Measurements from ENCODE around the gene MECP2.
"Not testable (repeated sequence)": the region's sequence is repeated elsewhere in the genome, so short reads cannot be mapped to it uniquely, and the experiment has no call there.

The MECP2 gene

DNA sequence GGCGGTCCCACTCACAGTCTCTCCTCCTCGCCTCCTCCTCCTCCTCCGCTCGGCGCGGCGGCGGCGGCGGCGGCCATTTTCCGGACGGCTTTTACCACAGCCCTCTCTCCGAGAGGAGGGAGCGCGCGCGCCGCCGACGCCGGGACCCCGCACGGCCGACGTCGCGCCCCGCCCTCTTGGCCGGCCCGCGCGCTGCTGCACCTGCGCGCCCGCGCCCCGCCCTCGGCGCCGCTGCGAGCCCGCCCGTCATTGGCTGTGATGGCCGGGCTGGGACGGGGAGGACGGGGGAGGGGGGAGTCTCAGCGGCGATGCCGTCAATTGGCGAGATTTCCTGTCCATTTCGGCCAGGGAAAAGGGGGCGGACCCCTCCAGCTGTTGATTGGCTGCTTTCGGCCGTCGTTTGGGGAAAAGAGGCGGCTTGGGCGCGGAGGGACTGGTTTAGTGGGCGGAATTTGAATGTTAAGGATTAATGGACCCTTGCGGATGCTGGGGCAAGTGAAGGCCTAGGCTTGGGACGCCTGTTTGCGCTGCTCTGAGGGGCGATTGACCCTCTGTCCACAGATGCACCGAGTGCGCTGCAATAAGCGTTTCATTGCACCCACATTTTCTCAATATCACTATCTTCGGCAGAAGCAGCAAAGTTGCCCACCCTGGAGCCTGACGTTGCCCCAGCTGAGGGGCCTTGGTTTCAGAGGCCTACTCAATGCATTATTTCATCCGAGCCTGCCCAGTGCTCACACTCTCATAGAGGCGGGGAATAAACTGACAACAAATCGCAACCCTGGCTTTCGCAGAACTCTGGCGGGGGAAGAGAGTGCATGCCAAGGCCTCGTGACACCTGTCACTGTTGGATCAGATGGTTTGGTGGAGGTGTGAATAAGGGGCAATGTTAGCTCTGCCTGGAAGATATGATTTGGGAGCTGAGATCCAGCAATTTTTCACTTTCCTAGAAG, at the start of gene MECP2:
TSS of gene MECP2 (minus strand) at position 129 of the 953 bp plus-strand sequence.
- DNase-seq (ENCODE audit: low read depth), result peak; percentile 81

DNA sequence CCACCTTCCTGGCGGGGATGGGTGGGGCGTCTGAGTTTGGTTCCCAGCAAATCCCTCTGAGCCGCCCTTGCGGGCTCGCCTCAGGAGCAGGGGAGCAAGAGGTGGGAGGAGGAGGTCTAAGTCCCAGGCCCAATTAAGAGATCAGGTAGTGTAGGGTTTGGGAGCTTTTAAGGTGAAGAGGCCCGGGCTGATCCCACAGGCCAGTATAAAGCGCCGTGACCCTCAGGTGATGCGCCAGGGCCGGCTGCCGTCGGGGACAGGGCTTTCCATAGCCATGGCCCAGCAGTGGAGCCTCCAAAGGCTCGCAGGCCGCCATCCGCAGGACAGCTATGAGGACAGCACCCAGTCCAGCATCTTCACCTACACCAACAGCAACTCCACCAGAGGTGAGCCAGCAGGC, 46.5 kb upstream of the MECP2 start, which contains the start of gene OPN1LW:
TSS of gene OPN1LW (plus strand) at position 234 of the 400 bp plus-strand sequence. CDS start at position 275, 41 bp downstream.
- not testable (repeated sequence) for DNase-seq (ENCODE audit: low read depth)

DNA sequence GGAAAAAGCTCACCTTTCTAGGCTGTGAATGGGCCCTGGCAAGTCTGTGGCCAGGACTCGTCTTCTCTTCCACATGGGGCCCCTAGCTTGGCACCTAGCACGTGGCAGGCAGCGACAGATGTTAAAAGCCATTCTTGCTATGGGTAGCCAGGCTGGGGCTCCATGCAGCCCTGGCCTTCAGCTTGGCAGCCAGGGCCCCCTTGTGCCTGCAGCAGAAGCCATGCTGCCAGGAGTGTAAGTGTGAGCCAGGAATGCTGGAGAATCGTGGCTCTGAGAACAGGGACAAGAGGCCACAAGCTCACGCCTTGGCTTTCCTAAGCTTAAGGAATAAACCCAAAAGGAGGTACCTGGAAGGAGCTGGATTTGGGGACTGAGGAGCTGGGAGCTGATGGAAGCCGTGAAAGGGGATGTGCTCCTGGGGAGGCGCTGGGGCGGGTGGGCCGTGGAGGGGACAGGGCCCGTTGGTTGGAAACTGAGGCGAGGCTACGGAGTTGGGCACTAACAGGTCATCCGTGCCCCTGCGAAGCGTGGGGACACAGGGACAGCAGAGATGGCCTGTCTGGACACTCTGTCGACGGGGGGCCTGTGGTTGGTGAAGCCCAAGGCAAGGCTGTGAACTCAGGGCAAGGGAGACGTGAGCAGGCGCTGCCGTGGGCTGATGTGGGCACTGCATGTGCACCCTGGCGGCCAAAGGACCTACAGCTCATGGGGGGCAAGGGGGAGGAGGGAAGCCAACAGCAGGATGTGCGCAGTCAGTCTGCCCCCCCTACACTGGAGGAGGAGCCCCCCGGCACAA, 45.6 kb upstream of the MECP2 start:
- no peak for DNase-seq (ENCODE audit: low read depth)

DNA sequence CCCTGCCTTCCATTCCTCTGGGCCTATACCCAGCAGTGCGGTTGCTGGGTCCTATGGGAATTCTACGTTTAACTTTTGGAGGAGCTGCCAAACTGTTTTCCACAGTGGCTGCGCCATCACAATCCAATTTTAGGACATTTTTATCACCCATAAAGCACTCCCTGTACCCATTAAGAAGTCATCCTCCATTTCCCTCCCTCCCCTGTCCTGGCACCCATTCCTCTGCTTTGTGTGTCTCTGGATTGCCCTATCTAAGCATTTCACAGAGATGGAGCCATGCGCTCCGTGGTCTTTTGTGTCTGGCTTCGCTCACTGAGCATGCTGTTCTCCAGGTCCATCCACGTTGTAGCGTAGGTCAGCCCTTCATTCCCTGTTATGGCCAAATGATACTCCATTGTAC, 44.9 kb upstream of the MECP2 start:
- DNase-seq (ENCODE audit: low read depth), result no peak

DNA sequence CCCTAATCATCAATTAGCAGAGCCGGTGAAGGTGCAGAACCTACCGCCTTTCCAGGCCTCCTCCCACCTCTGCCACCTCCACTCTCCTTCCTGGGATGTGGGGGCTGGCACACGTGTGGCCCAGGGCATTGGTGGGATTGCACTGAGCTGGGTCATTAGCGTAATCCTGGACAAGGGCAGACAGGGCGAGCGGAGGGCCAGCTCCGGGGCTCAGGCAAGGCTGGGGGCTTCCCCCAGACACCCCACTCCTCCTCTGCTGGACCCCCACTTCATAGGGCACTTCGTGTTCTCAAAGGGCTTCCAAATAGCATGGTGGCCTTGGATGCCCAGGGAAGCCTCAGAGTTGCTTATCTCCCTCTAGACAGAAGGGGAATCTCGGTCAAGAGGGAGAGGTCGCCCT, 43.2 kb upstream of the MECP2 start:
- DNase-seq (ENCODE audit: low read depth), result no peak

DNA sequence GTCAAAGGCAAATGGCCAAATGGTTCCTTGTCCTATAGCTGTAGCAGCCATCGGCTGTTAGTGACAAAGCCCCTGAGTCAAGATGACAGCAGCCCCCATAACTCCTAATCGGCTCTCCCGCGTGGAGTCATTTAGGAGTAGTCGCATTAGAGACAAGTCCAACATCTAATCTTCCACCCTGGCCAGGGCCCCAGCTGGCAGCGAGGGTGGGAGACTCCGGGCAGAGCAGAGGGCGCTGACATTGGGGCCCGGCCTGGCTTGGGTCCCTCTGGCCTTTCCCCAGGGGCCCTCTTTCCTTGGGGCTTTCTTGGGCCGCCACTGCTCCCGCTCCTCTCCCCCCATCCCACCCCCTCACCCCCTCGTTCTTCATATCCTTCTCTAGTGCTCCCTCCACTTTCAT, 42.7 kb upstream of the MECP2 start:
- no peak for DNase-seq (ENCODE audit: low read depth)

DNA sequence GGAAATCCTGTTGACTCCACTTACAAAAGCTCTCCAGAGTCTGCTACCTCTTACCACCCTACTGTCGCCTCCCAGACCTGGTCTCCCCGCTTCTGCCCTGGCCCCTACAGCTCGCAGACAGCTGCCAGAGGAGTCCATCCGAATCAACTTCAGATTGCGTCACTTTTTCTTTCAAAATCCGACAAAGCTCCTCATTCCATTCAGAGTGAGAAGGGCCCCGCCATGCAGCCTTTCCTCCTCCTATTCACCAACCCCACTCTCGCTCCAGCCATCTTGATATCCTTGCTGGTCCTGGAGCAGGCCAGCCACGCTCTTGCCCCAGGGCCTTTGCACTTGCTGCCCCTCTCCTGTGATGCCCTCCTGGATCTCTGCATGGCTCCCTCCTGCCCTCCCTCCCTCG, 41.3 kb upstream of the MECP2 start:
- DNase-seq (ENCODE audit: low read depth), result no peak

DNA sequence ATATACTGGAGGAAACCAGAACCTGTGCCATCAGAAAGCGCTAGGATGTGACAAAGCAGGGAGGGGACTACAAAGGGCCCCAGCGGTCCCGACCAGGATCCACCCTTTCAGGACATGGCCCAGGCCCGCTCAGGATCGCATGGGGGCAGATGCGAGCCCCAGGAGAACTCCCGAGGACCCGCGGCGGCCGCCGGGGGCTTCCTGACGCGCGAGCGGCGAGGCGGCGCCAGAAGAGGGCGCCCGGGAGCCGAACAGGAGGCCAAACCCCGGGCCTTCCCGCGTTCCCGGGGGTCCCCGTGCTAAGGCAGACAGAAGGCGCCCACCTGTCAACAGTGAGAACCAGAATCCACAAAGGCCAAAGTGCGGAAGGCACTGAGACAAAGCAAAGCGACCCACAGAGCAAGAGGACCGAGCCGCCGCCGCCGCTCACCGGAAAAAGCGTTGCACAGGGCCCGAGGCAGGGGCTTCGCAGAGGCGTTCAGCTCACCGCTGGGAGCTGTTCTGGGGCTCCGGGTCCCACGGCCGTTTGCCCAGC, 39.2 kb upstream of the MECP2 start:
- DNase-seq (ENCODE audit: low read depth), result peak; percentile 51

DNA sequence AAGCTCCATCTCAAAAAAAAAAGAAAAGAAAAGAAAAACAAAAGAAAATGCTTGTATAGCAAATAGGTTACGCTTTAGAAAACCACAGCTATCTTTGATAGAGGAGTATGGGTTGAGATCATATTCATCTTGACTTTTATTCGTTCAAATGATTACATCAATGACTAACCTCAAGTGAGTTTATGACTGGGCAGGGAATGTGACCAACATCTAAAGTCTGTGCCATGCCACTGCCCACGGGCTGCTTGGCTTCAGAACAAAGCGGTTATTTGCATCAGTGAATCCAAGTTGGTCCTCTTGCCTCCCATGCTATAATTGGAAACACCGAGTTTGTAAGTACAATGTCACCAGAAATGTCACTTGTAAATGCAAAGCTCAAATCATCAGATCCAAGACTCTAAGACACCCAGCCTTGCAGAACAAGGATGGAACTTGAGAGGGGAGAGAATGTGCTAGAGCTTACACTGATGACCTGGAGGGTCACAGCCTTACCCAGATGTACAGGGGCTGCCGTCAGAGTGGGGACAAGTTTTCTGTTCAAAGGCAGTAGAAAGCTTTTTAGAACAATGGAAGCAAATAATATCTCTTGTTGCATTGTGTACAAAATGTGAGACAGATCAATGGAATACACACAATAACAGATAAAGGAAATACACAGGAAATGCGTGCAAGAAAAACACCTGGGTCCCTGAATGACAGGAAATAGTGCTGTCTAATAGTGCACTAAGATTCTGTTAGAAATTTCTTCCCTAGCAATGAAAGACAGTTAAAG, 38.1 kb upstream of the MECP2 start:
- no peak for DNase-seq (ENCODE audit: low read depth)

DNA sequence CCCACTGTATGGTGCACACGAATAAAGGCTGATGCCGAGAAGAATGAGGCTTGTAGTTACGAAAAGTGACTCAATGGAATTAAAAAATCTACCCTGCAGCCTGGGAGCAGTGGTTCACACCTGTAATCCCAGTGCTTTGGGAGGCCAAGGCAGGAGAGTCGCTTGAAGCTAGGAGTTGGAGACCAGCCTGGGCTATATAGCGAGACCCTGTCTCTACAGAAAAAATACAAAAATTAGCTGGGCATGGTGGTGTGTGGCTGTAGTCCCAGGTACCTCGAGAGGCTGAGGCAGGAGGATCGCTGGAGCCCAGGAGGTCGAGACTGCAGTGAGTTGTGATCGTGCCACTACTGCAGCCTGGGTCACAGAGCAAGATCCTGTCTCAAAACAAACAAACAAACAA, 34.8 kb upstream of the MECP2 start:
- no peak for DNase-seq (ENCODE audit: low read depth)

DNA sequence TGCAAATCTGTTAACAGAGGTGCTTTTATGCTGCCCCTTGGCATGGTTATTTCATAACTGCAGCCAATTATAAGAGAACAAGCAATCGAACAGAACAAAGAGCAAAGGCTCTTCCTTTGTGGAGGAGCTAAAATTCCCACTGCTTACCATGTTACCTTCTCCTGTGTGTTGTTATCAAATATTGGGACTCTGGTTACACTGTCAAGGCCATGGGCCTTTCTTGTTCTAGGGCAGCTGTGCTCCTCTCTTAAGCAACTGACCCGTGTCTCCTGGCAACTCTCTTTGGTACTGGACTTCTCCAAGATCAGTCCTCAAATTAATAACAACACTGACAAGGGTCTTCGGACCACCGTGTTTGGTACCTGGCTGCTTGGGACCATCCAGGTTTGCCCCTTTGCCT, 34.4 kb upstream of the MECP2 start:
- no peak for DNase-seq (ENCODE audit: low read depth)

DNA sequence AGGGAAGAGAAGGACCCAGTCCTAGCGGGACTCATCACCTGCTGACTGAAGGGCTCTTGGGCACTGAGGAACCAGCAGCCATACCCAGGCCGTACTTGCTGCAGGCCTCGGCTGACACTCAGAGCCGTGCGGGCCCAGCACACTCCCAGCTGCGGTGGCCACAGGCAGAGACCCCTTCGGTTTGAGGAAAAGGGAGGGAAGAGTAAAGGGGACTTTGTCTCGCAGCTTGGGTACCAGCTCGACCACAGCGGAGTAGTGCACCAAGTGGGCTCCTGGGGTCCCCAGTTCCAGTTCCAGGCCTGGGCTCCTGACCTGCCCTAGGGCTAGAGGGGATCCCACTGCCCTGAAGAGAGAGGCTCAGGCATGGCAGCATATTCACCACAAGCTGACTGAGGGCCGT, 28.6 kb upstream of the MECP2 start:
- no peak for DNase-seq (ENCODE audit: low read depth)

DNA sequence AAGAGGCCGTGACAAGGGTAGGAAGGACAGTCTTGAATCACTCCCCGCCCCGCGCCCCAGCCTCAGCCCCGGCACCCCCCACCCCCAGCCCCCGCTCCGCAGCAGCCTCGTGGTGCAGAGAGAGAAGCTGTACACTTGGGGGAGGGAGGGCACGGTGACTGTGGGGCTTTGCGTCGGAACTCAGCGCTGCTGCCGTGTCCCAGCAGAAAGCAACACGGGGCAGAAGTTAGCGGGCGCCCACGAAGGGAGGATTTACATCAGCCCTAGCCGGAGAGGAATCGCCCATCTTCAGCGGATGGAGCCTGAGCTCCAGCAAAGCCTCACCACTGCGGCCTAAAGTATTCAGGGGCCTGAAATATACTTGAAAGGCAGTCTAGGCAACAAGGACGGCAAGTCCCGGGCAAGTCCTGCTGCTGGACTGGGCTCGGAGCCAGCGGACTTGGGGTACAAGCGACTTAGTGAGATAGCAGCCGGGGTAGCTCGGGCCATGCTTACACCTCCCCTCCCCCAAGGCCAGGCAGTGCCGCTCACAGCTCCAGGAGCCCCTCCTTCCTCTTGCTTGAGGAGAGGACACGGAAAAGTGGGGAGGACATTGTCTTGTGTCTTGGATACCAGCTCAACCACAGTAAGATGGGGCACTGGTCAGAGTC, 28.0 kb upstream of the MECP2 start:
- no peak for DNase-seq (ENCODE audit: low read depth)

DNA sequence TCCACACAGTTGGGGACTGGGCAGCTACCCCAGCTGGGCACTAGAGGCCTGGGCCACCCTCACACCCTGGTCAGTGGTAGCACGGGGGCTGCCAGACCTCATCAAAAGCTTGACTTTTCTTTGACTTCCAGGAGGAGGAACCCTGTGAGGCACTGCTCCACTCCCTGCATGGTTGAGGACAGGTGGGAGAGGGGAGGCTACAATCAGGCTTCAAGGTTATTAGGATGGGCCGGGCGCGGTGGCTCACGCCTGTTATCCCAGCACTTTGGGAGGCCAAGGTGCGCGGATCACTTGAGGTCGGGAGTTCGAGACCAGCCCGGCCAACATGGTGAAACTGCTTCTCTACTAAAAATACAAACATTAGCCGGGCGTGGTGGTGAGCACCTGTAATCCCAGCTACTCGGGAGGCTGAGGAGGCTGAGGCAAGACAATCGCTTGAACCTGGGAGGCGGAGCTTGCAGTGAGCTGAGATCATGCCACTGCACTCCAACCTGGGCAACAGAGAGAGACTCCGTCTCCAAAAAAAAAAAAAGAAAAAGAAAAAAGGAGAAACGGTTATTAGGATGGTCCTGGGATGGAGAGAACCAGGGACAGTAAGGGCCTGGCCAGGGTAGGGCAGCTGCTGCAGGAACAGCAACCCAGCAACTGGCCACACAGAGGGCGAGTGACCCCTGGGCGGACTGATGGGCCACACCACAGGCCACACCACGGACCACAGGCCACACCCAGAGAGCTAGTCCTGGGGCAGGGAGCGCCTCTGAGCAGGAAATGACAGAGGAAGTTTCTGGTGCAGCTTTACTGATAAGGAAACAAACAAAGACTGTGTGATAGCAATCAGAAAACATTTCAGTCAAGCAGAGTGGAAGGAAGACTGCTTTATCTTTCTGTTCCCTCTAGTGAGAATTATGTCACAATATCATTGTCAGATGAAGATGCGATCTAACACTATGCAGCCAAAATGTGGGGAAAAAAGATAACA, 26.0 kb upstream of the MECP2 start:
- DNase-seq (ENCODE audit: low read depth), result peak; percentile 10

DNA sequence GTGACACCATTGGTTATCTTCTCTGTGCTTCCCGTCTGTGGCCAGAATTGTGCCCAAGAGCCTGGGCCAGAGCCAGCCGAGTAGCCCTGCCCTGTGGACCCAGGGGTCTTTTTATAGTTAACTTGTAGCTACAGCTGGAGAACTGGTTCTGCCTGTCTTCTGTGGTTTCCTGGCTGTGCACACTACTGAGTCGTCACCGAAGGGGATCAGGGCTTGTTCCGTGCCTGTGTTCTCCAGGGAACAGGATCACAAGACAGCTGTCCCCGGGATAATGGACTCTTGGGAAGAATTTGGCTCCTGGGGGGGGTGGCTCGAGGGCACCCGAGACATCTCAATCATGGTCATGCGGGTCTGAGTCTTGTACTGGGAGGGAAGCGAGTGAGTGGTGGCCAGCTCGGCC, 24.4 kb upstream of the MECP2 start:
- no peak for DNase-seq (ENCODE audit: low read depth)

DNA sequence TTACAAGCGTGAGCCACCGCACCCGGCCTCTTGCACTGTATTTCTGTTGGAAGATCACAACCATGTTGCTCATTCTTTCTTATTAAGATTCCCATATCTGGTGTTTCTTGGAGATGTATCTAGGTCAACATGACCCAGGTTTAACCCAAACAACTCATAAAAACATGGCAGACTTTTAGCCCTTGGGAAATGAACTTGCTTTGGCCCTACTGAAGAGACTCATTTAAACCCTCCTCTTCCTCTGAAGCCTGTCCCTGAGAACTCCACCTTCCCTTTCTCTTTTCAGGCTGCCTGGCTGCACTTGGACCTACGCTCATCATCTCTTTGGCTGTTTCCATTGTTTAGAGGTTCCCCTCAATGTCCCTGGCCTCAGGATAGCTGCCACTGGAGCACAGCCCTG, 23.7 kb upstream of the MECP2 start:
- DNase-seq (ENCODE audit: low read depth), result no peak

DNA sequence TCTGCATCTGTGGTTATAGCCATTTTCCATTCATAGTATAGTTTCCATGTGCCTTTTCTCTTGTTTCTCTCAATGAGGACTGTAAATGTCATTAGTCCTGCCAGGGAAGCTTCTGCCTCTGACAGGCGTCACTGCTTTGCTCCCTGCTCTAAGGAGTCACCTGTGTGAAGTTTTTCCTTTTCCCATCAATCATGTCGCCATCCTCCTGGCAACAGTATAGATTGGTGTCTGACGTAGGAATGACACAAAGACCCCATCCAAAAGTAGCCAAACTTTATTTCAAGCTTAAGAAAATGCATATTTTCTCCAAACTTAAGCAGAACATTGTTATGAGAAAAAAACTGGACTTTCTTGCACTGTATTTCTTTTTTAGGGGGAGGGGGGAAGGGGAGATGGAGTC, 23.1 kb upstream of the MECP2 start:
- DNase-seq (ENCODE audit: low read depth), result no peak

DNA sequence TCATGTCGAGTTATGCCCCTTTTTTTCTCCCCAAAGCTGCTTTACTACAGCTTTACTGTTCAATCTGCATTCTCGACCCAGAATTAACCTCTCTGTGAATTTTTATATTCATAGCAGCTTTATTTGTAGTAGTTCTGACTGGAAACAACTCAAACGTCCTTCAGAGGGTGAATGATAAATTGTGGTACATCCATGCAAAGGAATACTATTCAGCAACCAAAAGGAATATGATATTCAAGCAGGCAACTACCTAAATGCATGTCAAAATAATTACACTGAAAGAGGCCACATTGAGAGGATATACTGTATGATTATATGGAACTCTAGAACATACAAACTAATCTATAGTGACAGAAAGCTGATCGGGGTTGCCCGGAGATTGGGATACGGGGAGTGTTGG, 20.0 kb upstream of the MECP2 start:
- DNase-seq (ENCODE audit: low read depth), result no peak

DNA sequence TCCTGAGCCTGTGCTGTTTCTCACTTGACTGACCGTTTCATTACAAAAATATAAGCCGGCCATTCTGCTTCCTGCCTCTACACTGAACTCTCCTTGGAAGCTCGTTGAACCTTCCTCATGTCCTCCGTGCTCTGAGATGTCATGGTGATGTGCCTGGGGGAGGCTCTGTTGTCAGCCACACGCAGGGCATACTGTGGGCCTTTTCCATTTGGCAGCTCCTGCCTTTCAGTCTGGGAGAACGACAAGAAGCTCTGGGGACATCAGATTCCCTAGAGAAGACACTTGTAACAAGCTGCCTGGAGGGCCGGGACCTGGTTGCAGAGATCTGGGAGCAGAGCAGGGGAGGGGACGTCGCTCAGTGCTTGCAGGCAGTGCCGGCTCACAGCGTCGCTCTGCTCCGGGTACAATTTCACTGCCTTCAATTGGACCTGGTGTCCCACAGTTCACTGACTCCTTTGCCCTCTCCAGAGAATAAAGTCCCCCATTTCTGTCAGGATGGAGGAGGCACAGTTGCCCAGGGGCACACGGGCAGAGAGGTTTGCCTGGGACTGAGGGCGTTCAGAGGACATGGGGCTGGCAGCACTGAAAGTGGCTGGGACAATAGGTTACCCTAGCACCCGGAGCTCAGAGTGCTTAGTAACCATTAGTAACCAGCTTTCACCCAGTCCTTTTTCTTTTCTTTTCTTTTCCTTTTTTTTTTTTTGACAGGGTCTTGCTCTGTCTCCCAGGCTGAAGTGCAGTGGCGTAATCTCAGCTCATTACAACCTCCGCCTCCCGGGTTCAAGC, 19.1 kb upstream of the MECP2 start:
- DNase-seq (ENCODE audit: low read depth), result no peak
